Transverse colon (tissue), 4 donors: ENCODE measurements around the gene ZNF503. TPM values are rescaled to one million over a fixed set of nuclear protein-coding genes. Genes with fewer than 3 reads are reported as not detected.

Experiments used
- DNase-seq: peaks from one replicate; pipeline ENCODE4 v3.0.0-alpha.2; 2019
- H3K27ac ChIP-seq, 4 donors: fragments of 200-600 bp; sonication (generic); 2 replicates each; pipeline ENCODE4 v1.5.1; 2016 to 2018; ENCODE audit warnings: inconsistent platforms in 4 of 4
- H3K27me3 ChIP-seq: fragments of 200-600 bp; sonication (generic); 2 replicates; pipeline ENCODE4 v1.5.1; 2017; ENCODE audit warnings: inconsistent platforms
- H3K36me3 ChIP-seq, 4 donors: fragments of 200-600 bp; sonication (generic); 2 replicates each; pipeline ENCODE4 v1.5.1; 2017 to 2019; ENCODE audit warnings: inconsistent platforms in 4 of 4
- H3K4me1 ChIP-seq, 4 donors: fragments of 200-600 bp; sonication (generic); 2 replicates each; pipeline ENCODE4 v1.5.1; 2017 to 2020; ENCODE audit warnings: inconsistent platforms in 4 of 4
- H3K4me3 ChIP-seq, 4 donors: fragments of 200-600 bp; sonication (generic); 1 replicate in 1 of 4; 2 replicates in 3 of 4; pipeline versions ENCODE4 v1.5.1 to v1.6.1; 2017 to 2019; ENCODE audit warnings: inconsistent platforms in 4 of 4
- H3K9me3 ChIP-seq, 2 donors: fragments of 200-600 bp; sonication (generic); 2 replicates each; pipeline ENCODE4 v1.5.1; 2017 to 2019; ENCODE audit warnings: inconsistent platforms in 2 of 2
- EP300 ChIP-seq: sonication (generic); formaldehyde crosslinking; IDR thresholded peaks from one replicate; pipeline ENCODE4 v1.6.1; 2017; ENCODE audit warnings: antibody characterized with exemption, low read depth
- POLR2A ChIP-seq: fragments of 450-650 bp; IDR thresholded peaks from one replicate; pipeline ENCODE4 v1.6.1; 2016; ENCODE audit warnings: antibody characterized with exemption, mild to moderate bottlenecking, moderate library complexity
- POLR2AphosphoS5 ChIP-seq, 3 donors: sonication (generic); formaldehyde crosslinking; IDR thresholded peaks; one replicate each; pipeline ENCODE4 v1.6.1; 2016; ENCODE audit warnings: antibody characterized with exemption in 3 of 3
- WGBS, 2 donors: methylation state at CpG; one replicate each; pipeline ENCODE4 v1.1.5; 2018; ENCODE audit warnings: low coverage in 1 of 2; 5-methylcytosine and 5-hydroxymethylcytosine counted together
- in situ Hi-C, 4 donors: fragments of 200-750 bp; cut with MboI; loops; one replicate each; pipeline versions ENCODE4 v1.15.0 to v1.15.1; 2017; ENCODE audit warnings: low sequenced_read_pairs in 3 of 4, low pct_ligation_motif_present in 1 of 4, low pct_unique_long_range_greater_than_20kb in 1 of 4
- intact Hi-C: fragments of 100-400 bp; cut with DNase I; formaldehyde crosslinking; loops from one replicate; pipeline ENCODE4 v1.15.1; 2023; ENCODE audit warnings: low total_unique reads
- total RNA-seq, 4 donors: library from RNA; depleted of rRNA; stranded (reverse); fragments of >200 nt; gene quantifications; one replicate each; pipeline ENCODE4 v1.1.0, GENCODE V29; 2016
- TF ChIP-seq, protein P1 (sequence below), 5 experiments: fragments of 200-600 bp in 3 of 5; fragments of 450-650 bp in 2 of 5; sonication (generic) in 3 of 5; IDR thresholded peaks; 1 replicate in 2 of 5; 2 replicates in 3 of 5; pipeline ENCODE4 v1.5.1; 2016 to 2017; ENCODE audit warnings: antibody characterized with exemption in 5 of 5, inconsistent platforms in 3 of 5, mild to moderate bottlenecking in 2 of 5, moderate library complexity in 1 of 5

Gene ZNF503
- total RNA-seq, 4 donors from 2014 or later: 3.0 to 17.9 (median 7.2) TPM

DNA sequence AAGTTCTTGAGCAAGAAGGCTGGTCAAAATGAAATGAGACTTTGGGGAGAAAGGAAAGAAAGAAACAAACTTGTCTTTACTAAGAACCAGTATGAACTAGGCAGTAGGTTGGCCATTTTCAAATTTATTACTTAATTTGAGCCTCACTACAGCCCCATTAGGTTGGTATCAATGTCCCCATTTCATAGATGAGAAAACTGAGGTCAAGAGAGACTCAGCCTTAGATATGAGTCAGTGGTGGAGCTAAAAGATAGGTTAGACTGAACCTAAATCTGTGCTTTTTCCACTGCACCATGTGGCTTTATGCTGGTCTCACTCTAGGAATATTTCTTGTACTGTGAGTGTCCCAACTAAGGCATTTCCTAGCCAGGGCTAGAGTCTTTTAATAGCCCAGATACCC is 8.8 kb downstream of the ZNF503 start:
- peaks cover 12% of the 10 kb centered on the region for H3K27me3 ChIP-seq
- in situ Hi-C loops: loop anchor here (25.0 kb wide), 4 partner anchors 520 to 1170 kb away; no protein-coding TSS in a partner anchor
- intact Hi-C loops: loop anchor here (10.0 kb wide), 1 partner anchor 522 kb away; no protein-coding TSS in a partner anchor

GRCh38 chr10:75392271-75392670 is 9.3 kb downstream of the ZNF503 start:
- Histone ChIP-seq H3K27ac (no peak overlapping the region), H3K36me3 (no peaks in the 10 kb centered on the region), H3K4me3 (no peak overlapping the region), H3K9me3 (no peaks in the 10 kb centered on the region), H3K27me3 (peaks cover 9% of the 10 kb centered on the region), H3K4me1 (peaks cover 0 to 6% (median 4%) of the 10 kb centered on the region in 4 donors)
- DNase-seq: no peak
- in situ Hi-C loops (loop anchor here (25.0 kb wide), 4 partner anchors 520 to 1170 kb away; no protein-coding TSS in a partner anchor), intact Hi-C loops (loop anchor here (10.0 kb wide), 1 partner anchor 523 kb away; no protein-coding TSS in a partner anchor)
- TF ChIP-seq POLR2A: no peak
- TF ChIP-seq, protein P1, sequence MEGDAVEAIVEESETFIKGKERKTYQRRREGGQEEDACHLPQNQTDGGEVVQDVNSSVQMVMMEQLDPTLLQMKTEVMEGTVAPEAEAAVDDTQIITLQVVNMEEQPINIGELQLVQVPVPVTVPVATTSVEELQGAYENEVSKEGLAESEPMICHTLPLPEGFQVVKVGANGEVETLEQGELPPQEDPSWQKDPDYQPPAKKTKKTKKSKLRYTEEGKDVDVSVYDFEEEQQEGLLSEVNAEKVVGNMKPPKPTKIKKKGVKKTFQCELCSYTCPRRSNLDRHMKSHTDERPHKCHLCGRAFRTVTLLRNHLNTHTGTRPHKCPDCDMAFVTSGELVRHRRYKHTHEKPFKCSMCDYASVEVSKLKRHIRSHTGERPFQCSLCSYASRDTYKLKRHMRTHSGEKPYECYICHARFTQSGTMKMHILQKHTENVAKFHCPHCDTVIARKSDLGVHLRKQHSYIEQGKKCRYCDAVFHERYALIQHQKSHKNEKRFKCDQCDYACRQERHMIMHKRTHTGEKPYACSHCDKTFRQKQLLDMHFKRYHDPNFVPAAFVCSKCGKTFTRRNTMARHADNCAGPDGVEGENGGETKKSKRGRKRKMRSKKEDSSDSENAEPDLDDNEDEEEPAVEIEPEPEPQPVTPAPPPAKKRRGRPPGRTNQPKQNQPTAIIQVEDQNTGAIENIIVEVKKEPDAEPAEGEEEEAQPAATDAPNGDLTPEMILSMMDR (IDR thresholded peaks at IDR 0.05): no peak
- no peak for TF ChIP-seq POLR2AphosphoS5 (IDR thresholded peaks at IDR 0.05)
- no peak for TF ChIP-seq EP300
- WGBS, 2 donors: 88 to 90% methylated on average over 2 of the region's 2 CpGs

More for the DNA sequence above, 8.8 kb downstream of the ZNF503 start:
- Histone ChIP-seq H3K9me3 (no peaks in the 10 kb centered on the region), H3K4me3 (no peak overlapping the region), H3K36me3 (no peaks in the 10 kb centered on the region), H3K27ac (no peak overlapping the region), H3K4me1 (peaks cover 0 to 10% (median 4%) of the 10 kb centered on the region in 4 donors)
- no peak for DNase-seq
- TF ChIP-seq EP300 (no peak), POLR2AphosphoS5 (IDR thresholded peaks at IDR 0.05) (no peak), POLR2A (no peak)
- TF ChIP-seq, protein P1 (IDR thresholded peaks at IDR 0.05): no peak

GRCh38 chr10:75390178-75390577 is 11.4 kb downstream of the ZNF503 start:
- no peak for DNase-seq
- intact Hi-C loops: loop anchor here (10.0 kb wide), 1 partner anchor 525 kb away; no protein-coding TSS in a partner anchor
- Histone ChIP-seq H3K27me3 (no peaks in the 10 kb centered on the region), H3K4me3 (no peak overlapping the region), H3K36me3 (no peaks in the 10 kb centered on the region), H3K4me1 (peaks cover 0 to 5% (median 0%) of the 10 kb centered on the region in 4 donors), H3K9me3 (peaks cover 0 to 6% of the 10 kb centered on the region in 2 donors), H3K27ac (no peak overlapping the region)
- TF ChIP-seq, protein P1 (IDR thresholded peaks at IDR 0.05): no peak
- no peak for TF ChIP-seq POLR2AphosphoS5 (IDR thresholded peaks at IDR 0.05)
- no peak for TF ChIP-seq POLR2A
- no peak for TF ChIP-seq EP300
- in situ Hi-C loops: loop anchor here (25.0 kb wide), 4 partner anchors 522 to 1172 kb away; no protein-coding TSS in a partner anchor

- no peaks in the 10 kb centered on the region for H3K27me3 ChIP-seq
These were observed 13.5 kb downstream of the ZNF503 start for GRCh38 chr10:75388082-75388481.

More at GRCh38 chr10:75388082-75388481, 13.5 kb downstream of the ZNF503 start:
- TF ChIP-seq EP300 (no peak), POLR2AphosphoS5 (IDR thresholded peaks at IDR 0.05) (no peak), POLR2A (no peak)
- TF ChIP-seq, protein P1 (IDR thresholded peaks at IDR 0.05): no peak
- Histone ChIP-seq H3K36me3 (no peaks in the 10 kb centered on the region), H3K27ac (no peak overlapping the region), H3K4me1 (no peaks in the 10 kb centered on the region), H3K9me3 (peaks cover 0 to 6% of the 10 kb centered on the region in 2 donors), H3K4me3 (no peak overlapping the region)
- intact Hi-C loops: no loop called here
- 84% methylated on average over 3 of the region's 3 CpGs; no CpG with 5 or more reads in 1 of the 2 donors for WGBS, 2 donors
- no peak for DNase-seq
- in situ Hi-C loops: loop anchor here (25.0 kb wide), 4 partner anchors 524 to 1174 kb away; no protein-coding TSS in a partner anchor
